GM19467 (cell line): ENCODE measurements around the gene C21orf58.
A peak's percentile ranks its signal among the peaks of the same experiment; 100 is the strongest.

ENCODE experiments used
- ATAC-seq: cut with Tn5 transposase; IDR thresholded peaks from one replicate; pipeline ENCODE4 v1.9.1; 2021; ENCODE audit warnings: mild to moderate bottlenecking, moderate library complexity; ENCODE audit not compliant: unreplicated experiment

Gene C21orf58

GRCh38 chr21:46297338-46298271 is 26.1 kb downstream of the C21orf58 start:
- no peak for ATAC-seq

- no peak for ATAC-seq
Observed at GRCh38 chr21:46295996-46296752, 27.5 kb downstream of the C21orf58 start.

GRCh38 chr21:46295177-46295770 is 28.4 kb downstream of the C21orf58 start:
- no peak for ATAC-seq

GRCh38 chr21:46294647-46295176 is 29.0 kb downstream of the C21orf58 start:
- ATAC-seq, result no peak

GRCh38 chr21:46291561-46291960 is 32.1 kb downstream of the C21orf58 start:
- no peak for ATAC-seq

GRCh38 chr21:46289655-46290179 is 34.0 kb downstream of the C21orf58 start:
- no peak for ATAC-seq

GRCh38 chr21:46287541-46287940 is 36.1 kb downstream of the C21orf58 start:
- ATAC-seq, result no peak

GRCh38 chr21:46286648-46287002 is 37.0 kb downstream of the C21orf58 start:
- ATAC-seq, result no peak

- ATAC-seq, result peak; percentile 83
Observed at GRCh38 chr21:46285761-46286647, 37.7 kb downstream of the C21orf58 start, which contains the start of gene YBEY. Gene YBEY (plus strand): TSS chr21:46286342. CDS start chr21:46286914, 572 bp downstream.

GRCh38 chr21:46285206-46285661 is 38.4 kb downstream of the C21orf58 start, which contains the start of gene MCM3AP:
Gene MCM3AP (minus strand): TSS chr21:46285611. CDS start chr21:46285286, 325 bp downstream.
- ATAC-seq, result no peak

- no peak for ATAC-seq
Observed at GRCh38 chr21:46284733-46285132, 38.9 kb downstream of the C21orf58 start.

GRCh38 chr21:46284077-46284644 is 39.5 kb downstream of the C21orf58 start:
- no peak for ATAC-seq

- no peak for ATAC-seq
Observed at GRCh38 chr21:46274797-46275390, 48.8 kb downstream of the C21orf58 start.

- ATAC-seq, result no peak
Observed at GRCh38 chr21:46273341-46273740, 50.3 kb downstream of the C21orf58 start.

- ATAC-seq, result no peak
Observed at GRCh38 chr21:46269466-46269865, 54.2 kb downstream of the C21orf58 start.

GRCh38 chr21:46268371-46268770 is 55.3 kb downstream of the C21orf58 start:
- no peak for ATAC-seq

GRCh38 chr21:46266946-46267345 is 56.7 kb downstream of the C21orf58 start:
- no peak for ATAC-seq

GRCh38 chr21:46265736-46266525 is 57.7 kb downstream of the C21orf58 start:
- ATAC-seq, result no peak
